HepG2 (cell line): ENCODE results near the gene DKKL1. TPM values are rescaled to one million over a fixed set of nuclear protein-coding genes. Genes with fewer than 3 reads are reported as not detected.

Experiments
- ATAC-seq: fragments of 200-7000 bp; cut with Tn5 transposase; 3 replicates; pipeline ENCODE4 v1.9.1; 2020; ENCODE audit warnings: mild to moderate bottlenecking, moderate library complexity
- BruUV-seq: library from RNA; stranded (reverse); fragments of 400-500 nt; replicated peaks from 2 replicates; lab custom pipeline; 2021; lab: Mats Ljungman, UMichigan
- CTCF ChIA-PET: fragments of 300-600 bp; formaldehyde crosslinking; extraction: SDS; loops from one replicate; lab custom pipeline; 2021; ENCODE audit warnings: low total read pairs, inconsistent platforms, low intra/inter-chr PET ratio; lab: Yijun Ruan, JAX
- POLR2A ChIA-PET: fragments of 350-600 bp; sonication (Branson Sonifier 250); formaldehyde crosslinking; loops from one replicate; lab custom pipeline; 2020; ENCODE audit warnings: antibody characterized with exemption, inconsistent platforms; lab: Yijun Ruan, JAX
- DNase-seq: peaks from one replicate; pipeline ENCODE4 v3.0.0-alpha.2; 2015; ENCODE audit warnings: low spot score
- FAIRE-seq: peaks from 3 replicates; lab custom pipeline; 2011; peaks lifted over from hg19 to GRCh38; lab: Jason Lieb, UNC
- H2AFZ ChIP-seq: one replicate; pipeline ENCODE4 v1.6.1; 2011; ENCODE audit warnings: low read length, inconsistent platforms
- H3K27ac ChIP-seq: fragments of 300-600 bp; 3 replicates; pipeline ENCODE4 v1.8.0; 2011; ENCODE audit warnings: mixed run types, mild to moderate bottlenecking, mixed read lengths, low read length, inconsistent platforms; ENCODE audit not compliant: insufficient read depth; ENCODE audit errors: extremely low read length
- H3K27me3 ChIP-seq, 2 experiments: fragments of 200-600 bp in 1 of 2; 2 replicates in 1 of 2; 3 replicates in 1 of 2; pipeline versions ENCODE4 v1.6.0 to v1.8.0; 2011; ENCODE audit warnings: low read length in 2 of 2, mild to moderate bottlenecking in 2 of 2, moderate library complexity in 2 of 2, inconsistent platforms in 1 of 2; ENCODE audit not compliant: insufficient read depth in 2 of 2, control insufficient read depth in 1 of 2
- H3K36me3 ChIP-seq, 2 experiments: fragments of 200-600 bp in 1 of 2; replicated peaks in 1 of 2; 2 replicates in 1 of 2; 3 replicates in 1 of 2; pipeline versions ENCODE4 v1.5.1 to v1.8.0; 2011; ENCODE audit warnings: low read length in 2 of 2, inconsistent platforms in 1 of 2; ENCODE audit not compliant: insufficient read depth in 2 of 2, control insufficient read depth in 1 of 2
- H3K4me1 ChIP-seq: 2 replicates; pipeline ENCODE4 v1.5.1; 2012; ENCODE audit warnings: low read length, inconsistent platforms; ENCODE audit not compliant: insufficient read depth
- H3K4me2 ChIP-seq: 2 replicates; pipeline ENCODE4 v1.6.0; 2011; ENCODE audit warnings: low read depth, low read length, inconsistent platforms
- H3K4me3 ChIP-seq, 3 experiments: fragments of 200-600 bp in 1 of 3; sonication (generic), shearing (Covaris generic) in 1 of 3; replicated peaks in 1 of 3; 2 replicates each; pipeline ENCODE4 v1.5.1; 2011 to 2016; ENCODE audit warnings: low read length in 3 of 3, inconsistent platforms in 2 of 3, low read depth in 2 of 3, mild to moderate bottlenecking in 2 of 3, control low read depth in 1 of 3, mixed read lengths in 1 of 3; ENCODE audit not compliant: insufficient read depth in 1 of 3
- H3K79me2 ChIP-seq: one replicate; pipeline ENCODE4 v1.6.1; 2011; ENCODE audit warnings: low read length, inconsistent platforms; ENCODE audit not compliant: insufficient read depth
- H3K9ac ChIP-seq: 2 replicates; pipeline ENCODE4 v1.6.0; 2011; ENCODE audit warnings: mild to moderate bottlenecking, low read depth, low read length, inconsistent platforms; ENCODE audit not compliant: insufficient read depth
- H3K9me3 ChIP-seq: 2 replicates; pipeline ENCODE4 v1.5.1; 2012; ENCODE audit warnings: mild to moderate bottlenecking, low read length
- H4K20me1 ChIP-seq: 2 replicates; pipeline ENCODE4 v1.6.0; 2011; ENCODE audit warnings: inconsistent platforms, mild to moderate bottlenecking, low read length, moderate library complexity; ENCODE audit not compliant: insufficient read depth
- CTCF ChIP-seq: sonication (generic); formaldehyde crosslinking; IDR thresholded peaks from 2 replicates; pipeline ENCODE4 v1.5.0; 2020; ENCODE audit warnings: mild to moderate bottlenecking, missing genetic modification reagents, moderate library complexity
- ESRRA ChIP-seq: sonication (generic); formaldehyde crosslinking; IDR thresholded peaks from 2 replicates; pipeline ENCODE4 v1.5.1; 2020; ENCODE audit warnings: mild to moderate bottlenecking, low read depth, missing genetic modification reagents
- NBN ChIP-seq: fragments of 450-650 bp; conservative IDR thresholded peaks from 2 replicates; pipeline ENCODE4 v1.6.1; 2017
- NFIC ChIP-seq: IDR thresholded peaks from 2 replicates; pipeline ENCODE4 v1.6.1; 2012; ENCODE audit warnings: mild to moderate bottlenecking, low read length, inconsistent platforms
- SMC3 ChIP-seq: IDR thresholded peaks from 2 replicates; pipeline ENCODE4 v1.6.1; 2011; ENCODE audit warnings: low read length, improper control_type of control experiment
- STAG1 ChIP-seq: sonication (generic); formaldehyde crosslinking; IDR thresholded peaks from 2 replicates; pipeline ENCODE4 v1.4.0; 2020; ENCODE audit warnings: missing genetic modification reagents
- ZNF230 ChIP-seq: sonication (generic); formaldehyde crosslinking; IDR thresholded peaks from 2 replicates; pipeline ENCODE4 v1.4.0; 2020; ENCODE audit warnings: mild to moderate bottlenecking, missing genetic modification reagents
- ZNF253 ChIP-seq: sonication (generic); formaldehyde crosslinking; IDR thresholded peaks from 2 replicates; pipeline ENCODE4 v1.8.0; 2022; ENCODE audit warnings: mild to moderate bottlenecking, missing genetic modification reagents, borderline replicate concordance
- ZNF407 ChIP-seq: sonication (generic); formaldehyde crosslinking; IDR thresholded peaks from one replicate; pipeline ENCODE4 v1.5.1; 2020; ENCODE audit warnings: mild to moderate bottlenecking, missing genetic modification reagents; ENCODE audit errors: not compliant biosample characterization
- WGBS: methylation state at CpG from one replicate; pipeline ENCODE4 v1.1.6; 2017; ENCODE audit warnings: low lambda C conversion rate; 5-methylcytosine and 5-hydroxymethylcytosine counted together
- in situ Hi-C: cut with HindIII; loops from 2 replicates; pipeline ENCODE4 v1.10.0; 2017; ENCODE audit warnings: low pct_unique_long_range_greater_than_20kb; ENCODE audit not compliant: extremely low pct_ligation_motif_present
- intact Hi-C: fragments of 100-400 bp; cut with micrococcal nuclease; formaldehyde crosslinking; loops from one replicate; pipeline ENCODE4 v1.10.0; 2022; ENCODE audit not compliant: unreplicated experiment
- polyA plus RNA-seq, 8 experiments: library from polyadenylated mRNA; depleted of rRNA in 3 of 8; stranded (reverse) in 7 of 8; unstranded in 1 of 8; fragments of >200 nt; fragmentation: Illumina TruSeq in 4 of 8; extraction: Trizol in 4 of 8; gene quantifications; 2 replicates each; pipeline versions ENCODE4 v1.2.1 to v1.2.3, GENCODE V29; 2011 to 2016; ENCODE audit warnings: low read depth in 4 of 8, missing spikeins in 1 of 8, mixed read lengths in 1 of 8; ENCODE audit not compliant: insufficient read depth in 1 of 8
- total RNA-seq, 5 experiments: library from RNA; depleted of rRNA; stranded (reverse); fragments of >200 nt; fragmentation: Illumina TruSeq; extraction: Trizol; gene quantifications; 2 replicates each; pipeline ENCODE4 v1.2.3, GENCODE V29; 2016; ENCODE audit warnings: low read depth in 1 of 5

Gene DKKL1
- total and polyA plus RNA-seq, 2 of the 13 experiments (the other 11 are each of a cell fraction or from before 2014, with no cell fraction given): 0.30 to 0.31 TPM

GRCh38 chr19:49327878-49328544 lies 35.7 kb upstream of the DKKL1 start:
- no peak for TF ChIP-seq ESRRA (CRISPR knock-in tag)
- no peak for TF ChIP-seq ZNF407 (CRISPR knock-in tag)
- no peak for TF ChIP-seq ZNF230
- TF ChIP-seq SMC3: peak; percentile 20; the same call in 1 of the 2 replicates
- TF ChIP-seq NFIC: no peak
- TF ChIP-seq CTCF (CRISPR knock-in tag): peak; percentile 54
- TF ChIP-seq STAG1 (CRISPR knock-in tag): peak; percentile 7; the same call in 1 of the 2 replicates
- no peak for TF ChIP-seq ZNF253 (CRISPR knock-in tag)
- TF ChIP-seq NBN: no peak
- intact Hi-C loops (no loop called here), in situ Hi-C loops (no loop called here)
- no peaks in the 10 kb centered on the region for H3K79me2 ChIP-seq
- H3K4me3 ChIP-seq: no peak overlapping the region
- H2AFZ ChIP-seq: no peak overlapping the region
- DNase-seq: peak; percentile 21
- ChIA-PET CTCF (no interaction called here), POLR2A (no interaction called here)
- no peak overlapping the region for H3K4me2 ChIP-seq
- 13% methylated on average over 2 of the region's 2 CpGs for WGBS
- no peak overlapping the region for H3K9ac ChIP-seq
- peaks cover 25% of the 10 kb centered on the region for H3K4me1 ChIP-seq
- no peaks in the 10 kb centered on the region for H3K9me3 ChIP-seq
- H3K27ac ChIP-seq: no peak overlapping the region
- H4K20me1 ChIP-seq: no peaks in the 10 kb centered on the region
- H3K27me3 ChIP-seq: peaks cover 0 to 3% of the 10 kb centered on the region in 2 experiments; a peak in 1 of 5 replicates
- no TSS peak for BruUV-seq
- FAIRE-seq: no peak
- no peaks in the 10 kb centered on the region for H3K36me3 ChIP-seq
- 0 out of 3 replicates have a peak, but pooled peaks have one; percentile 25 for ATAC-seq
